SK-N-SH (cell line): Measurements from ENCODE around the gene SNTG2. TPM values are rescaled to one million over a fixed set of nuclear protein-coding genes. Genes with fewer than 3 reads are reported as not detected.

Experiments used
- CTCF ChIA-PET: fragments of 300-600, 350-600 bp; formaldehyde crosslinking; extraction: SDS; loops from one replicate; lab custom pipeline; 2021; lab: Yijun Ruan, JAX
- POLR2A ChIA-PET: fragments of 350-600 bp; sonication (Branson Sonifier 250); formaldehyde crosslinking; extraction: SDS; loops from one replicate; lab custom pipeline; 2020; ENCODE audit warnings: antibody characterized with exemption, inconsistent platforms; lab: Yijun Ruan, JAX
- DNase-seq: peaks from one replicate; pipeline ENCODE4 v3.0.0; 2012
- H2AFZ ChIP-seq: fragments of 200-600 bp; sonication (generic); 2 replicates; pipeline ENCODE4 v1.8.1; 2016; ENCODE audit warnings: antibody characterized with exemption, mild to moderate bottlenecking, low read depth
- H3F3A ChIP-seq: fragments of 200-600 bp; sonication (generic); replicated peaks from 2 replicates; pipeline ENCODE3; 2016; ENCODE audit warnings: antibody characterized with exemption, mild to moderate bottlenecking; ENCODE audit not compliant: insufficient read depth
- H3K27ac ChIP-seq, 2 experiments: fragments of 200-500 bp in 1 of 2; fragments of 200-600 bp in 1 of 2; sonication (Bioruptor generic) in 1 of 2; sonication (generic), shearing (Covaris generic) in 1 of 2; 2 replicates each; pipeline versions ENCODE4 v1.5.1 to v1.6.1; 2014 to 2016; ENCODE audit warnings: low read depth in 2 of 2, inconsistent platforms in 1 of 2, low read length in 1 of 2, mild to moderate bottlenecking in 1 of 2, mixed read lengths in 1 of 2
- H3K27me3 ChIP-seq: fragments of 200-600 bp; sonication (generic), shearing (Covaris generic); 2 replicates; pipeline ENCODE4 v1.6.1; 2016; ENCODE audit warnings: mixed run types; ENCODE audit not compliant: insufficient read depth
- H3K36me3 ChIP-seq, 2 experiments: fragments of 200-500 bp in 1 of 2; fragments of 200-600 bp in 1 of 2; sonication (Bioruptor generic) in 1 of 2; sonication (generic) in 1 of 2; replicated peaks in 1 of 2; 2 replicates each; pipeline versions ENCODE3 to v1.5.1; 2014 to 2016; ENCODE audit warnings: low read length in 1 of 2, mild to moderate bottlenecking in 1 of 2; ENCODE audit not compliant: insufficient read depth in 2 of 2, control insufficient read depth in 1 of 2
- H3K4me1 ChIP-seq, 2 experiments: fragments of 200-500 bp in 1 of 2; fragments of 200-600 bp in 1 of 2; sonication (Bioruptor generic) in 1 of 2; sonication (generic), shearing (Covaris generic) in 1 of 2; 2 replicates each; pipeline versions ENCODE4 v1.5.1 to v1.6.1; 2014 to 2016; ENCODE audit warnings: low read depth in 1 of 2, low read length in 1 of 2, mixed run types in 1 of 2; ENCODE audit not compliant: insufficient read depth in 2 of 2, control insufficient read depth in 1 of 2
- H3K4me2 ChIP-seq: fragments of 200-600 bp; sonication (generic), shearing (Covaris generic); 2 replicates; pipeline ENCODE4 v1.6.1; 2017; ENCODE audit warnings: mixed run types
- H3K4me3 ChIP-seq, 2 experiments: fragments of 200-500 bp in 1 of 2; fragments of 200-600 bp in 1 of 2; sonication (Bioruptor generic) in 1 of 2; sonication (generic), shearing (Covaris generic) in 1 of 2; 2 replicates each; pipeline versions ENCODE4 v1.5.1 to v1.8.1; 2014 to 2016; ENCODE audit warnings: low read depth in 2 of 2, inconsistent platforms in 1 of 2, low read length in 1 of 2, mild to moderate bottlenecking in 1 of 2, mixed read lengths in 1 of 2, moderate library complexity in 1 of 2
- H3K79me2 ChIP-seq: fragments of 200-600 bp; sonication (generic); 2 replicates; pipeline ENCODE4 v1.8.1; 2017; ENCODE audit warnings: mild to moderate bottlenecking; ENCODE audit not compliant: insufficient read depth
- H3K9ac ChIP-seq: fragments of 200-600 bp; sonication (generic); 2 replicates; pipeline ENCODE4 v1.6.1; 2017; ENCODE audit warnings: mixed run types
- H3K9me2 ChIP-seq: fragments of 200-600 bp; sonication (generic); 2 replicates; pipeline ENCODE4 v1.6.1; 2017; ENCODE audit warnings: mixed run types
- H3K9me3 ChIP-seq: fragments of 200-600 bp; sonication (generic); 2 replicates; pipeline ENCODE4 v1.6.1; 2017; ENCODE audit warnings: mixed run types, mild to moderate bottlenecking, moderate library complexity
- H4K20me1 ChIP-seq: fragments of 200-600 bp; sonication (generic); 2 replicates; pipeline ENCODE4 v1.6.1; 2017; ENCODE audit warnings: mild to moderate bottlenecking, mixed run types; ENCODE audit not compliant: insufficient read depth
- CHD2 ChIP-seq: fragments of 150-350 bp; IDR thresholded peaks from 2 replicates; pipeline ENCODE4 v1.6.1; 2018; ENCODE audit warnings: low read length; ENCODE audit not compliant: partially characterized antibody
- ELF1 ChIP-seq: IDR thresholded peaks from 2 replicates; pipeline ENCODE4 v1.4.0; 2012
- FOSL2 ChIP-seq: IDR thresholded peaks from 2 replicates; pipeline ENCODE4 v1.4.0; 2012; ENCODE audit warnings: low read depth, mild to moderate bottlenecking, moderate library complexity, borderline replicate concordance
- FOXJ3 ChIP-seq: sonication (generic); formaldehyde crosslinking; IDR thresholded peaks from 2 replicates; pipeline ENCODE4 v1.5.1; 2020; ENCODE audit warnings: mild to moderate bottlenecking, missing genetic modification reagents
- JUND ChIP-seq: IDR thresholded peaks from 2 replicates; pipeline ENCODE4 v1.4.0; 2012
- MEF2A ChIP-seq: IDR thresholded peaks from 2 replicates; pipeline ENCODE4 v1.4.0; 2012; ENCODE audit warnings: low read depth, borderline replicate concordance
- MXI1 ChIP-seq: IDR thresholded peaks from 2 replicates; pipeline ENCODE4 v1.6.1; 2012; ENCODE audit warnings: mild to moderate bottlenecking, low read depth, low read length, improper control_type of control experiment
- RAD21 ChIP-seq: IDR thresholded peaks from 2 replicates; pipeline ENCODE4 v1.6.1; 2012; ENCODE audit warnings: mild to moderate bottlenecking, low read length
- REST ChIP-seq: IDR thresholded peaks from 2 replicates; pipeline ENCODE4 v1.6.1; 2012; ENCODE audit warnings: mild to moderate bottlenecking, low read depth, low read length, moderate library complexity
- SMC3 ChIP-seq: IDR thresholded peaks from 2 replicates; pipeline ENCODE4 v1.6.1; 2012; ENCODE audit warnings: low read depth, low read length, improper control_type of control experiment
- TAF1 ChIP-seq: IDR thresholded peaks from 2 replicates; pipeline ENCODE4 v1.6.1; 2012; ENCODE audit warnings: low read depth, mild to moderate bottlenecking, low read length, moderate library complexity, borderline replicate concordance
- YY1 ChIP-seq: IDR thresholded peaks from 2 replicates; pipeline ENCODE4 v1.4.0; 2012; ENCODE audit warnings: low read depth, mild to moderate bottlenecking
- ZBTB33 ChIP-seq: IDR thresholded peaks from 2 replicates; pipeline ENCODE4 v1.4.0; 2012; ENCODE audit warnings: low read depth, borderline replicate concordance
- WGBS: methylation state at CpG from one replicate; pipeline ENCODE4 v1.1.6; 2017; ENCODE audit warnings: low lambda C conversion rate; 5-methylcytosine and 5-hydroxymethylcytosine counted together
- polyA plus RNA-seq, 3 experiments: library from polyadenylated mRNA; depleted of rRNA; stranded (reverse); fragments of >200 nt; gene quantifications; 2 replicates each; pipeline ENCODE4 v1.2.3, GENCODE V29; 2012
- TF ChIP-seq, protein P1 (sequence below): IDR thresholded peaks from 2 replicates; pipeline ENCODE4 v1.4.0; 2012; ENCODE audit warnings: low read depth, borderline replicate concordance
- TF ChIP-seq, protein P2 (sequence below): fragments of 200-600 bp; sonication (generic); IDR thresholded peaks from 2 replicates; pipeline ENCODE4 v1.6.1; 2017; ENCODE audit warnings: antibody characterized with exemption, mild to moderate bottlenecking, moderate library complexity
- TF ChIP-seq, protein P3 (sequence below): IDR thresholded peaks from 2 replicates; pipeline ENCODE4; 2012

SNTG2 gene
- polyA plus RNA-seq, 1 of the 3 experiments (the other 2 are of a cell fraction): not detected

DNA sequence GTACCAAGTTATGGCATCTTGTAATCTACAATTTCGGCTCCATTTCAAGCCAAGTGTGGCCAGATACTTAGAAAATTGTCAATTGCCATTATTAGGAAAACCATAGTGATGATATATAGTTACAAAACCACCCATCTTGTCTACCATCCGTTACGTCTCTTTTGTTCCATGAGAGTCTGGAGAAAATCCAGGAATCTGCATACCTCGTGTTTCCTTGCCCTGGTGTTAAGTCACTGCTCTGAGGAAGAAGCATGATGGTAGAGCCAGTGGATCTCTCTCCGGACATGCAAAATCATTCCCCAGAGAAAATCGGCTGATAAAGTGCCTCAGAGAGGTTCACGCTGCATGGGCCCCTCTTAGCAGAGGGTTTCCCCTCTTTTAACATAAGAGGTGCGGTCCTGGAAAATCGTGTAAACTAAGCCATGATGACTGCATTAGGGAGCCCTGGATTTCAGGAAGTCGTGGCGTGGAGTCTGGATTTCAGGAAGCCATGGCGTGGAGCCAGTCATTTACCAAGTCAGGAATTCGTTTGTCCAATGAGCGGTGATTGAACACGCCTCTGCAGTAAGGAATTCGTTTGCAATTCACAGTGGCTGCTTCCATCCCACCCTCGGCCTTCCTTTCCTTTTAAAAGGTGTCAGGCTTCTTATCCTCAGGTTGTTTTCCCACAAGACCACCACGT lies 304.2 kb downstream of the SNTG2 start (continued):
- TF ChIP-seq MEF2A (no peak), ELF1 (no peak), REST (no peak), YY1 (no peak), MXI1 (no peak), SMC3 (no peak)

GRCh38 chr2:1256632-1257324 lies 306.1 kb downstream of the SNTG2 start:
- WGBS: 33% methylated on average over 10 of the region's 10 CpGs
- Histone ChIP-seq H3K27me3 (no peaks in the 10 kb centered on the region), H3K9ac (no peak overlapping the region), H3K9me3 (no peaks in the 10 kb centered on the region; the same call in 1 of the 2 replicates), H4K20me1 (no peaks in the 10 kb centered on the region), H3K4me3 (no peak overlapping the region), H3K27ac (no peak overlapping the region), H3K79me2 (no peaks in the 10 kb centered on the region), H3K4me2 (no peak overlapping the region), H3K9me2 (no peaks in the 10 kb centered on the region), H3F3A (no peaks in the 10 kb centered on the region), H3K4me1 (no peaks in the 10 kb centered on the region; a peak in 1 of 4 replicates), H3K36me3 (no peaks in the 10 kb centered on the region), H2AFZ (no peak overlapping the region)
- DNase-seq: no peak
- POLR2A ChIA-PET: no interaction called here
- CTCF ChIA-PET: interaction anchor here (0.6 to 1.6 kb wide), 3 partner anchors 9 to 930 kb away, joined by 3 to 4 read pairs (median 3); no protein-coding TSS in a partner anchor
- no peak for TF ChIP-seq FOXJ3
- no peak for TF ChIP-seq ZBTB33
- TF ChIP-seq REST: no peak
- TF ChIP-seq RAD21: no peak
- TF ChIP-seq, protein P1, sequence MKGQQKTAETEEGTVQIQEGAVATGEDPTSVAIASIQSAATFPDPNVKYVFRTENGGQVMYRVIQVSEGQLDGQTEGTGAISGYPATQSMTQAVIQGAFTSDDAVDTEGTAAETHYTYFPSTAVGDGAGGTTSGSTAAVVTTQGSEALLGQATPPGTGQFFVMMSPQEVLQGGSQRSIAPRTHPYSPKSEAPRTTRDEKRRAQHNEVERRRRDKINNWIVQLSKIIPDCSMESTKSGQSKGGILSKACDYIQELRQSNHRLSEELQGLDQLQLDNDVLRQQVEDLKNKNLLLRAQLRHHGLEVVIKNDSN: no peak
- TF ChIP-seq, protein P2, sequence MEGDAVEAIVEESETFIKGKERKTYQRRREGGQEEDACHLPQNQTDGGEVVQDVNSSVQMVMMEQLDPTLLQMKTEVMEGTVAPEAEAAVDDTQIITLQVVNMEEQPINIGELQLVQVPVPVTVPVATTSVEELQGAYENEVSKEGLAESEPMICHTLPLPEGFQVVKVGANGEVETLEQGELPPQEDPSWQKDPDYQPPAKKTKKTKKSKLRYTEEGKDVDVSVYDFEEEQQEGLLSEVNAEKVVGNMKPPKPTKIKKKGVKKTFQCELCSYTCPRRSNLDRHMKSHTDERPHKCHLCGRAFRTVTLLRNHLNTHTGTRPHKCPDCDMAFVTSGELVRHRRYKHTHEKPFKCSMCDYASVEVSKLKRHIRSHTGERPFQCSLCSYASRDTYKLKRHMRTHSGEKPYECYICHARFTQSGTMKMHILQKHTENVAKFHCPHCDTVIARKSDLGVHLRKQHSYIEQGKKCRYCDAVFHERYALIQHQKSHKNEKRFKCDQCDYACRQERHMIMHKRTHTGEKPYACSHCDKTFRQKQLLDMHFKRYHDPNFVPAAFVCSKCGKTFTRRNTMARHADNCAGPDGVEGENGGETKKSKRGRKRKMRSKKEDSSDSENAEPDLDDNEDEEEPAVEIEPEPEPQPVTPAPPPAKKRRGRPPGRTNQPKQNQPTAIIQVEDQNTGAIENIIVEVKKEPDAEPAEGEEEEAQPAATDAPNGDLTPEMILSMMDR: no peak
- no peak for TF ChIP-seq TAF1
- no peak for TF ChIP-seq CHD2
- no peak for TF ChIP-seq FOSL2
- TF ChIP-seq, protein P3, sequence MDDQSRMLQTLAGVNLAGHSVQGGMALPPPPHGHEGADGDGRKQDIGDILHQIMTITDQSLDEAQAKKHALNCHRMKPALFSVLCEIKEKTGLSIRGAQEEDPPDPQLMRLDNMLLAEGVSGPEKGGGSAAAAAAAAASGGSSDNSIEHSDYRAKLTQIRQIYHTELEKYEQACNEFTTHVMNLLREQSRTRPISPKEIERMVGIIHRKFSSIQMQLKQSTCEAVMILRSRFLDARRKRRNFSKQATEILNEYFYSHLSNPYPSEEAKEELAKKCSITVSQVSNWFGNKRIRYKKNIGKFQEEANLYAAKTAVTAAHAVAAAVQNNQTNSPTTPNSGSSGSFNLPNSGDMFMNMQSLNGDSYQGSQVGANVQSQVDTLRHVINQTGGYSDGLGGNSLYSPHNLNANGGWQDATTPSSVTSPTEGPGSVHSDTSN: no peak
- TF ChIP-seq JUND: no peak
